Lower leg skin (tissue), 4 donors: ENCODE results near the gene NAV2. TPM values are rescaled to one million over a fixed set of nuclear protein-coding genes. Genes with fewer than 3 reads are reported as not detected.

Source experiments
- DNase-seq, 2 donors: peaks; one replicate each; pipeline ENCODE4 v3.0.0-alpha.2; 2019; ENCODE audit warnings: low spot score in 2 of 2
- H3K4me3 ChIP-seq: fragments of 200-600 bp; sonication (generic); 2 replicates; pipeline ENCODE4 v1.5.1; 2017; ENCODE audit warnings: mild to moderate bottlenecking, low read depth; ENCODE audit not compliant: poor library complexity, severe bottlenecking
- POLR2A ChIP-seq, 2 donors: fragments of 450-650 bp; IDR thresholded peaks; one replicate each; pipeline ENCODE4 v1.6.1; 2016 to 2017; ENCODE audit warnings: antibody characterized with exemption in 2 of 2, mild to moderate bottlenecking in 1 of 2, moderate library complexity in 1 of 2
- whole genome bisulfite sequencing, 2 donors: methylation state at CpG; one replicate each; pipeline ENCODE4 v1.1.5; 2018; 5-methylcytosine and 5-hydroxymethylcytosine counted together
- intact Hi-C: fragments of 100-400 bp; cut with DNase I; formaldehyde crosslinking; loops from one replicate; pipeline ENCODE4 v1.15.0; 2023; ENCODE audit warnings: low total_unique reads
- total RNA-seq, 4 donors: library from RNA; depleted of rRNA; stranded (reverse); fragments of >200 nt; gene quantifications; one replicate each; pipeline ENCODE4 v1.1.0, GENCODE V29; 2016
- TF ChIP-seq, protein P1 (sequence below), 3 donors: fragments of 450-650 bp; IDR thresholded peaks; one replicate each; pipeline ENCODE4 v1.5.1; 2016; ENCODE audit warnings: antibody characterized with exemption in 3 of 3, mild to moderate bottlenecking in 3 of 3, moderate library complexity in 2 of 3

Gene NAV2
- total RNA-seq, 4 donors from 2014 or later: 5.8 to 30.7 (median 21.0) TPM

GRCh38 chr11:19828382-19829108 is 115.9 kb downstream of the NAV2 start:
- 69 to 70% methylated on average over 12 of the region's 12 CpGs for WGBS, 2 donors

GRCh38 chr11:19829109-19829837 is 116.6 kb downstream of the NAV2 start:
- 32% methylated on average over 7 of the region's 7 CpGs for WGBS, 2 donors

More at GRCh38 chr11:19828382-19829108, 115.9 kb downstream of the NAV2 start:
- no peak for TF ChIP-seq POLR2A (IDR thresholded peaks at IDR 0.05)
- TF ChIP-seq, protein P1, sequence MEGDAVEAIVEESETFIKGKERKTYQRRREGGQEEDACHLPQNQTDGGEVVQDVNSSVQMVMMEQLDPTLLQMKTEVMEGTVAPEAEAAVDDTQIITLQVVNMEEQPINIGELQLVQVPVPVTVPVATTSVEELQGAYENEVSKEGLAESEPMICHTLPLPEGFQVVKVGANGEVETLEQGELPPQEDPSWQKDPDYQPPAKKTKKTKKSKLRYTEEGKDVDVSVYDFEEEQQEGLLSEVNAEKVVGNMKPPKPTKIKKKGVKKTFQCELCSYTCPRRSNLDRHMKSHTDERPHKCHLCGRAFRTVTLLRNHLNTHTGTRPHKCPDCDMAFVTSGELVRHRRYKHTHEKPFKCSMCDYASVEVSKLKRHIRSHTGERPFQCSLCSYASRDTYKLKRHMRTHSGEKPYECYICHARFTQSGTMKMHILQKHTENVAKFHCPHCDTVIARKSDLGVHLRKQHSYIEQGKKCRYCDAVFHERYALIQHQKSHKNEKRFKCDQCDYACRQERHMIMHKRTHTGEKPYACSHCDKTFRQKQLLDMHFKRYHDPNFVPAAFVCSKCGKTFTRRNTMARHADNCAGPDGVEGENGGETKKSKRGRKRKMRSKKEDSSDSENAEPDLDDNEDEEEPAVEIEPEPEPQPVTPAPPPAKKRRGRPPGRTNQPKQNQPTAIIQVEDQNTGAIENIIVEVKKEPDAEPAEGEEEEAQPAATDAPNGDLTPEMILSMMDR (IDR thresholded peaks at IDR 0.05): no peak
- DNase-seq: no peak
- intact Hi-C loops: no loop called here
- no peak overlapping the region for H3K4me3 ChIP-seq

DNA sequence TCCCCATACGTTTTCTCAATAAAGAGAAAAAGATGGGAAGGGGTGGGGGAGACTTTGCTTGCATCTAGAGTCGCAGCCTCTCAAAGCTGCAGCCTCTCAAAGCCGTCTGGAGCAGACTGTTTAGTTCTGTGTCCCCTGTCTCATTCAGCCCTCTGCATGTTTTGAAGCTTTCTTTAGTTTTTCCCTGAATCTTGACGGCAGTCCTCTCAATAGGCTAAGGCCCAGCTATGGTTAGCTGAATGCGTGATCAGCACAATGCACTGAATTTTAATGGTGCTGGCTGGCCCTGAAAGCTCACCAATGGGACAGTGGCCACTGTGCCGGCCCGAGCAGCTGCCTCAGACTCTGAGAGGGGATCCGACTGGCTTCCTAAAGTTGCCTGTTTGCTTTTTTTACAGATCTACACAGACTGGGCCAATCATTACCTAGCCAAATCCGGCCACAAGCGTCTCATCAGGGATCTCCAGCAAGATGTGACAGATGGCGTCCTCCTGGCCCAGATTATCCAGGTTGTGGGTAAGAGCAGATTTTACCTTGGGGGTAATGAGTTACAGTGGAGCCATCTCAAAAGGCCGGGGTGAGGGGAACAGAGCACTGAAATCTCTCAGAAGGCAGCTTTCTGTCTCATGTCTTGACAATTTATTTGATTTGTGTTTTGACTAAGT is 119.6 kb downstream of the NAV2 start:
- intact Hi-C loops: no loop called here
- H3K4me3 ChIP-seq: no peak overlapping the region
- no peak for TF ChIP-seq POLR2A (IDR thresholded peaks at IDR 0.05)
- TF ChIP-seq, protein P1 (IDR thresholded peaks at IDR 0.05): no peak
- 92 to 93% methylated on average over 11 to 12 of the region's 12 CpGs for WGBS, 2 donors
- DNase-seq: no peak

More at GRCh38 chr11:19829109-19829837, 116.6 kb downstream of the NAV2 start:
- H3K4me3 ChIP-seq: no peak overlapping the region
- intact Hi-C loops: no loop called here
- peak in 1 of 2 donors; percentile 51 for DNase-seq
- TF ChIP-seq, protein P1 (IDR thresholded peaks at IDR 0.05): no peak
- no peak for TF ChIP-seq POLR2A (IDR thresholded peaks at IDR 0.05)

DNA sequence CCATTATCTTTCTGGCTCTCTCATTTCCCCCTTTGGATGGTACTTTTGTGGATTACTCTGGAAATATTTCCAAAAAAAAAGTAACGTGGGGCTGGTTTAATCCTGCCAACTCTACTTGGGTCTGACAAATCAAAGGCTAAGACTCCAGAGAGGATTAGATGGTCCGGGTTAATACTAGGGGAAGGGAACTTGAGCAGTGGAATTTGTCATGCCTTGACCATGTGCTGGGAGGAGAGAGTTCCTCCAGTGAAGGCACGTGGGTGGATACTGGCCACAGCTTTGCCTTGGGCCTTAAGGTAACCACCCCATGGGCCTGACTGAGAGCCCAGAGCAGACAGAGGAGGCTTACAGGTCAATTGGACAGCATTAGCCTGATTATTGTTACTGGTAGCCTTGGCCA is 120.3 kb downstream of the NAV2 start:
- TF ChIP-seq, protein P1 (IDR thresholded peaks at IDR 0.05): no peak
- TF ChIP-seq POLR2A (IDR thresholded peaks at IDR 0.05): no peak
- no peak for DNase-seq
- intact Hi-C loops: no loop called here
- H3K4me3 ChIP-seq: no peak overlapping the region
- WGBS, 2 donors: 89 to 92% methylated on average over 3 of the region's 3 CpGs

GRCh38 chr11:19834771-19835170 is 122.1 kb downstream of the NAV2 start:
- intact Hi-C loops: no loop called here
- TF ChIP-seq POLR2A (IDR thresholded peaks at IDR 0.05): no peak
- TF ChIP-seq, protein P1 (IDR thresholded peaks at IDR 0.05): no peak
- H3K4me3 ChIP-seq: no peak overlapping the region
- no peak for DNase-seq
